HG02623 (cell line): ENCODE data around the gene THNSL1.
A peak's percentile ranks its signal among the peaks of the same experiment; 100 is the strongest.
"Not testable (repeated sequence)": the region's sequence is repeated elsewhere in the genome, so short reads cannot be mapped to it uniquely, and the experiment has no call there.

Experiments used
- ATAC-seq: cut with Tn5 transposase; IDR thresholded peaks from one replicate; pipeline ENCODE4 v1.9.1; 2021; ENCODE audit warnings: moderate library complexity; ENCODE audit not compliant: unreplicated experiment

The THNSL1 gene

GRCh38 chr10:25016376-25017153 lies at the start of gene THNSL1:
Gene THNSL1, plus strand, starts transcription at chr10:25016612. Its CDS starts 6,612 bp downstream, at chr10:25023224.
- peak; percentile 98 for ATAC-seq

GRCh38 chr10:24966962-24967481 lies 49.4 kb upstream of the THNSL1 start:
- ATAC-seq = no peak

GRCh38 chr10:24968349-24968748 lies 48.1 kb upstream of the THNSL1 start:
- no peak for ATAC-seq

GRCh38 chr10:24968951-24969350 lies 47.5 kb upstream of the THNSL1 start:
- not testable (repeated sequence) for ATAC-seq

- no peak for ATAC-seq
Measured at GRCh38 chr10:24969841-24970281, 46.6 kb upstream of the THNSL1 start.

- ATAC-seq = no peak
Measured at GRCh38 chr10:24971374-24971773, 45.0 kb upstream of the THNSL1 start.

- no peak for ATAC-seq
Measured at GRCh38 chr10:24973163-24973562, 43.2 kb upstream of the THNSL1 start.

GRCh38 chr10:24974976-24975375 lies 41.4 kb upstream of the THNSL1 start:
- no peak for ATAC-seq

- no peak for ATAC-seq
Measured at GRCh38 chr10:24979685-24980084, 36.7 kb upstream of the THNSL1 start.

- ATAC-seq = no peak
Measured at GRCh38 chr10:24981161-24981710, 35.2 kb upstream of the THNSL1 start.

GRCh38 chr10:24982319-24983112 lies 33.9 kb upstream of the THNSL1 start:
- ATAC-seq = peak; percentile 52

GRCh38 chr10:24983130-24983529 lies 33.3 kb upstream of the THNSL1 start:
- no peak for ATAC-seq

GRCh38 chr10:24983946-24984345 lies 32.5 kb upstream of the THNSL1 start:
- no peak for ATAC-seq

- ATAC-seq = no peak
Measured at GRCh38 chr10:24984906-24985305, 31.5 kb upstream of the THNSL1 start.

- ATAC-seq = no peak
Measured at GRCh38 chr10:24988831-24989640, 27.4 kb upstream of the THNSL1 start.

GRCh38 chr10:24989867-24990266 lies 26.5 kb upstream of the THNSL1 start:
- ATAC-seq = no peak

GRCh38 chr10:24991298-24991697 lies 25.1 kb upstream of the THNSL1 start:
- ATAC-seq = no peak

GRCh38 chr10:24992512-24993133 lies 23.8 kb upstream of the THNSL1 start:
- no peak for ATAC-seq

- no peak for ATAC-seq
Measured at GRCh38 chr10:24993237-24993958, 23.0 kb upstream of the THNSL1 start.

GRCh38 chr10:24995072-24995471 lies 21.3 kb upstream of the THNSL1 start:
- no peak for ATAC-seq
